ENCODE measurements around the gene SAP30BP. TPM values are rescaled to one million over a fixed set of nuclear protein-coding genes. Genes with fewer than 3 reads are reported as not detected.

The SAP30BP gene
- total RNA-seq, 1 donor from 2014 or later = 59.9 TPM

DNA sequence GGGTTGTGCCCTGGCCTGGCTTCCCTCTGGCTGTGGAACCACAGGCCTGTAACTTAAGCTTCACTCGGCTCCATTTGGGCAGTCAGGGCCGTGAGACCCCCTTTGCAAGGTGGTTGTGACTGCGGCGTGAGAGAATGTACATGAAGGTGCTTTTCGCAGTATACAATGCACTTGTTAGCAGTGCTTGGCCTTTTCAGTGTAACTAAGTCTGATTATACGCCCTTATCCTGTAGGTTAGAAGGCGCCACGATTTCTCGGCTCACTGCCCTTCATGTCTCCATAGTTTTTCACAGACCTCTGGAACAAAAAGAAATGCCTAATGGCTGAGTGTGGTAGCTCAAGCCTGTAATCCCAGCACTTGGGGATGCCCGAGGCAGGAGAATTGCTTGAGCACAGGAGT, 13.3 kb downstream of the SAP30BP start:
- no peaks in the 10 kb centered on the region for H3K27me3 Mint-ChIP-seq (ENCODE audit: low read depth)
- TF ChIP-seq CTCF (IDR thresholded peaks at IDR 0.05) = no peak
- peaks cover 61% of the 10 kb centered on the region for H3K4me1 Mint-ChIP-seq (ENCODE audit: low read depth)
- no peaks in the 10 kb centered on the region for H3K9me3 Mint-ChIP-seq (ENCODE audit: low read depth)
- no peak overlapping the region for H3K4me3 Mint-ChIP-seq (ENCODE audit: unreplicated experiment)
- DNase-seq (ENCODE audit: low spot score) = peak; percentile 46
- H3K36me3 Mint-ChIP-seq (ENCODE audit: low read depth) = peaks cover 3% of the 10 kb centered on the region
- H3K27ac Mint-ChIP-seq (ENCODE audit: unreplicated experiment) = peak overlapping the region; percentile 59

GRCh38 chr17:75681289-75681688, 14.2 kb downstream of the SAP30BP start:
- H3K27me3 Mint-ChIP-seq (ENCODE audit: low read depth) = no peaks in the 10 kb centered on the region
- peaks cover 70% of the 10 kb centered on the region for H3K4me1 Mint-ChIP-seq (ENCODE audit: low read depth)
- peak overlapping the region; percentile 66 for H3K27ac Mint-ChIP-seq (ENCODE audit: unreplicated experiment)
- no peak for TF ChIP-seq CTCF (IDR thresholded peaks at IDR 0.05)
- no peaks in the 10 kb centered on the region for H3K9me3 Mint-ChIP-seq (ENCODE audit: low read depth)
- no peak overlapping the region for H3K4me3 Mint-ChIP-seq (ENCODE audit: unreplicated experiment)
- DNase-seq (ENCODE audit: low spot score) = peak; percentile 40
- peaks cover 3% of the 10 kb centered on the region for H3K36me3 Mint-ChIP-seq (ENCODE audit: low read depth)

DNA sequence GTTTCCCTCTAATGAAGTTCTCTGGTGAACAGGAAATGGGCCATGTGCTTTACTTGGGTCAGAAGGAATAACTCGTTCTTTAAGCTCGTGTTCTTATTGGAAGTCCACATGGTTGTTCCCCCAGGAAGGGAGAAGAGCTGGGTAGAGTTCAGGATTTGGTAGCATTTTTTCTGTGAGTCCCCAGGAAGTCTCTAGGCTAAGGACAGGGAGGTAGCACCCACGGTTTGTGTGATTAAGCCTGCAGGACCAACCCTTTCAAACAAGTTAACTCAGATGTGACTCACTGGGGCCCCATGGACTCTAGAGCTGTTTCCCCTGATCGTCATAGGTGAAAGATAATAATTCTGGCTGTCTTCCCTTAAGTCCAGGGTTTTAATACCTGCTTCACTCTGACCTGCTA, 16.4 kb downstream of the SAP30BP start:
- Mint-ChIP-seq H3K27ac (ENCODE audit: unreplicated experiment) (peak overlapping the region; percentile 13), H3K4me1 (ENCODE audit: low read depth) (peaks cover 80% of the 10 kb centered on the region)

DNA sequence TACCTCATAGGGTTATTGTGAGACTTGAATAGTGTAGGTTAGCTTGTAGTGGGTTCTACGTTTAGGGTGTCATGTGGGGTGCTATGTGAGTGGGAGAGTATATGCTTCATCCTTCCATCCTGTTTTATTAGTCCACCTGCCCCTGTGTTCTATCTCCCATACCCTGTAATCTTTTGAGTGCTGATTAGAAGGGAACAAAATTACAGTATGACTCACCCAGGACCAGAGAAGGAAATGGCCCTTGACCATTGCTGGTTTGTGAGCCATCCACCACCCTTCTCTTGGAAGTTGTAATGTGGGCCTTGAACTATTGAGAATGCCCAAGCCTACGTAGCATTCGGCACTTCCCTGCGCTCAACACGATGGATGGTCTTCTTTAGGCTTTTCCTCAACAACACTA, 17.1 kb downstream of the SAP30BP start:
- H3K27ac Mint-ChIP-seq (ENCODE audit: unreplicated experiment) = peak overlapping the region; percentile 67
- peaks cover 1% of the 10 kb centered on the region for H3K36me3 Mint-ChIP-seq (ENCODE audit: low read depth)
- peaks cover 80% of the 10 kb centered on the region for H3K4me1 Mint-ChIP-seq (ENCODE audit: low read depth)
- no peak for DNase-seq (ENCODE audit: low spot score)
- TF ChIP-seq CTCF (IDR thresholded peaks at IDR 0.05) = no peak
- H3K4me3 Mint-ChIP-seq (ENCODE audit: unreplicated experiment) = no peak overlapping the region
- no peaks in the 10 kb centered on the region for H3K9me3 Mint-ChIP-seq (ENCODE audit: low read depth)
- no peaks in the 10 kb centered on the region for H3K27me3 Mint-ChIP-seq (ENCODE audit: low read depth)

More for the DNA sequence above, 16.4 kb downstream of the SAP30BP start:
- Mint-ChIP-seq H3K27me3 (ENCODE audit: low read depth) (no peaks in the 10 kb centered on the region), H3K4me3 (ENCODE audit: unreplicated experiment) (no peak overlapping the region), H3K36me3 (ENCODE audit: low read depth) (no peaks in the 10 kb centered on the region), H3K9me3 (ENCODE audit: low read depth) (no peaks in the 10 kb centered on the region)
- TF ChIP-seq CTCF (IDR thresholded peaks at IDR 0.05) = no peak
- DNase-seq (ENCODE audit: low spot score) = peak; percentile 2

DNA sequence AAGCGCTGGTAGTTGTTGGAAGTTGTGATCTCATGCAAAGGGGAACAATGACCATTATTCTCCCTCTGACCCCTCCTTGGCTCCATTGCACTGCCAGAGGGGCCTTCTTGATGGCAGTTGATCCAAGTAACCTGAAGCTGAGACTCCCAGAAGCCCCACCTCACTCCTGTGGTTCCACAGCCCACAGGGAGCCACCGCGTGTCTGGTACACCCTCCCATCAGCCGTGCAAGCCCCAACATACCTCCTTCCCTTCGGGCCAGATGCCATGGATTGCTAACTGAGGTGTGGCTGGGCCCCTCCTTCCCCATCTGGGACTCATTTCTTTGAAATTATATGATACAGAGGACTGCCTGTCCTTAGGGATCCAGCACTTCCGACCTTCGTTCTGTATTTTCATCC, 17.8 kb downstream of the SAP30BP start:
- no peaks in the 10 kb centered on the region for H3K27me3 Mint-ChIP-seq (ENCODE audit: low read depth)
- H3K4me1 Mint-ChIP-seq (ENCODE audit: low read depth) = peaks cover 79% of the 10 kb centered on the region
- TF ChIP-seq CTCF (IDR thresholded peaks at IDR 0.05) = no peak
- DNase-seq (ENCODE audit: low spot score) = peak; percentile 81
- H3K27ac Mint-ChIP-seq (ENCODE audit: unreplicated experiment) = peak overlapping the region; percentile 67
- H3K9me3 Mint-ChIP-seq (ENCODE audit: low read depth) = no peaks in the 10 kb centered on the region
- H3K36me3 Mint-ChIP-seq (ENCODE audit: low read depth) = peaks cover 1% of the 10 kb centered on the region
- H3K4me3 Mint-ChIP-seq (ENCODE audit: unreplicated experiment) = no peak overlapping the region
